Stomach (tissue), 9 donors: ENCODE data around the gene CCDC107. TPM values are rescaled to one million over a fixed set of nuclear protein-coding genes. Genes with fewer than 3 reads are reported as not detected.

Experiments
- DNase-seq, 2 donors: peaks; one replicate each; pipeline versions ENCODE4 v3.0.0 to v3.0.0-alpha.2; 2013 to 2019
- H3K27ac ChIP-seq, 5 donors: fragments of 200-600 bp in 4 of 5; sonication (generic) in 4 of 5; one replicate each; pipeline ENCODE4 v1.5.1; 2013 to 2019; ENCODE audit warnings: mild to moderate bottlenecking in 1 of 5, moderate library complexity in 1 of 5
- H3K27me3 ChIP-seq, 3 donors: fragments of 200-600 bp; sonication (generic); one replicate each; pipeline ENCODE4 v1.5.1; 2017 to 2019; ENCODE audit warnings: mixed run types in 1 of 3
- H3K36me3 ChIP-seq, 4 donors: fragments of 200-600 bp; sonication (generic); 1 replicate in 3 of 4; 2 replicates in 1 of 4; pipeline ENCODE4 v1.5.1; 2016 to 2019
- H3K4me1 ChIP-seq, 4 donors: fragments of 200-600 bp; sonication (generic); one replicate each; pipeline ENCODE4 v1.5.1; 2016 to 2019
- H3K4me3 ChIP-seq, 4 donors: fragments of 200-600 bp; sonication (generic) in 3 of 4; one replicate each; pipeline ENCODE4 v1.5.1; 2016 to 2019; ENCODE audit warnings: mild to moderate bottlenecking in 1 of 4
- H3K9me3 ChIP-seq, 4 donors: fragments of 200-600 bp; sonication (generic); one replicate each; pipeline ENCODE4 v1.5.1; 2016 to 2019
- EP300 ChIP-seq: sonication (generic); formaldehyde crosslinking; IDR thresholded peaks from one replicate; pipeline ENCODE4 v1.6.1; 2017; ENCODE audit warnings: antibody characterized with exemption
- POLR2A ChIP-seq, 4 donors: fragments of 450-650 bp; IDR thresholded peaks; one replicate each; pipeline ENCODE4 v1.6.1; 2016; ENCODE audit warnings: antibody characterized with exemption in 4 of 4, control low read depth in 2 of 4, mild to moderate bottlenecking in 1 of 4, moderate library complexity in 1 of 4
- POLR2AphosphoS5 ChIP-seq, 3 donors: sonication (generic); formaldehyde crosslinking; IDR thresholded peaks; one replicate each; pipeline ENCODE4 v1.6.1; 2016; ENCODE audit warnings: antibody characterized with exemption in 3 of 3
- WGBS, 5 donors: extraction: QIAGEN DNeasy Blood & Tissue Kit in 3 of 5; methylation state at CpG; one replicate each; pipeline versions ENCODE4 v1.1.5 to v1.1.7; 2013 to 2018; 5-methylcytosine and 5-hydroxymethylcytosine counted together
- intact Hi-C: fragments of 100-400 bp; cut with DNase I; formaldehyde crosslinking; loops from one replicate; pipeline ENCODE4 v1.15.1; 2023; ENCODE audit warnings: low total_unique reads
- polyA plus RNA-seq, 3 donors: library from polyadenylated mRNA; stranded (reverse); fragments of 200-250 nt; gene quantifications; one replicate each; pipeline ENCODE4 v1.2.3, GENCODE V29; 2013
- total RNA-seq, 5 donors: library from RNA; depleted of rRNA; stranded (reverse); fragments of >200 nt; gene quantifications; one replicate each; pipeline versions ENCODE4 v1.1.0 to v1.2.3, GENCODE V29; 2014 to 2016
- TF ChIP-seq, protein P1 (sequence below), 7 experiments: fragments of 450-650 bp in 4 of 7; fragments of 200-600 bp in 3 of 7; sonication (generic) in 3 of 7; IDR thresholded peaks; one replicate each; pipeline ENCODE4 v1.5.1; 2016 to 2019; ENCODE audit warnings: antibody characterized with exemption in 7 of 7, control low read depth in 2 of 7, mild to moderate bottlenecking in 1 of 7
- donor health status: healthy with polysubstance abuse.
- donor health status: Bipolar disorder and iron deficiency.
- donor health status: healthy.

The CCDC107 gene
- total and polyA plus RNA-seq, 8 donors, result 15.6 to 104 (median 44.3) TPM

DNA sequence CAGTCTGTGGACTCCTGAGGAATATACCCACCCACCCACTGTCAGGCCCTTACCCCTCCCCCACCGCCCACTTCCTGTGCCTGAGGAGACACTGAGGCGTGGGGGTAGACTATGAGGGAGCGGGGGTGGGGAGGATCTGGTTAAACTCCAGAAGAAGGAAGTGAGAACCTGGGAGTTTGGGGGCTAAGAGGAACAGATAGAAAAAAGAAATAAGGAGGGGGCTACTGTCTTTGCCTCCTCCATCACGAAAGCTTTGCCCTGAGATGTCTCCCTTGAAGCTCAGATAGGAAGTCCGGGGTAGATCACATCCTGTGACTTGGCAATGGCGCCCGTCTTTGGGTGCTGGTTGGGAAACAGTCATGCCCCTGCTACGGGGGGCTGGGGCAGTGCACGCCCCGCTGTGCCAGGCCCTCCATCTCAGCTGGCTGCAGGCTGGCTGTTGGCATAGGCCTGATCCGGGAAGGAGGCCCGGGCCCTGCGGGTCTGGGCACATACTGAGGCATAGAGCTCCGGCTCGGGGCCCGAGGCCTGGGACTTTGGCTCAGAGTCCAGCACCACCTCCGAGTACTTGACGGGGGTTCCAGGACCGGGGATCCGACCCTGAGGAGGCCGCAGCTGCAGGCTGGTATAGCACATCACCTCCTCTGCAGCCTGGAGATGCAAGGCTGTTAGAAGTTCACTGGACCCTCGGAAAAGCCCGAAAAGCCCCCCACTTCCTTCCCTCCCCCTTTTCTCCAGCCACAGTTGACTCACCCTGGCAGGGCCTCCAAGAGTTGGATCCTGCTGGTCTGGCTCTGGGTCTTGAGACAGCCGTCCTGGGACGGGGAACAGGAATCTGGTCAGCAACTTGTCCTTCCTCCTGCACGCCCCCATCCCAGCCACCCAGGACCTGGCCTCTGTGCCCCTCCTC, 8.4 kb upstream of the CCDC107 start:
- no peaks in the 10 kb centered on the region for H3K27me3 ChIP-seq
- peak overlapping the region; percentile 30 to 63 (median 45) for H3K27ac ChIP-seq
- intact Hi-C loops, result no loop called here
- peak in 1 of 2 donors; percentile 41 for DNase-seq
- H3K9me3 ChIP-seq, result no peaks in the 10 kb centered on the region
- peak overlapping the region; percentile 20 to 39 (median 27) for H3K4me3 ChIP-seq
- H3K4me1 ChIP-seq, result peaks cover 18 to 64% (median 26%) of the 10 kb centered on the region in 4 donors
- 65 to 77% (median 73%) methylated on average over 15 to 26 of the region's 26 CpGs for WGBS, 5 donors
- H3K36me3 ChIP-seq, result no peaks in the 10 kb centered on the region
- TF ChIP-seq EP300 (no peak), POLR2AphosphoS5 (IDR thresholded peaks at IDR 0.05) (no peak), POLR2A (IDR thresholded peaks at IDR 0.05) (no peak)
- TF ChIP-seq, protein P1, sequence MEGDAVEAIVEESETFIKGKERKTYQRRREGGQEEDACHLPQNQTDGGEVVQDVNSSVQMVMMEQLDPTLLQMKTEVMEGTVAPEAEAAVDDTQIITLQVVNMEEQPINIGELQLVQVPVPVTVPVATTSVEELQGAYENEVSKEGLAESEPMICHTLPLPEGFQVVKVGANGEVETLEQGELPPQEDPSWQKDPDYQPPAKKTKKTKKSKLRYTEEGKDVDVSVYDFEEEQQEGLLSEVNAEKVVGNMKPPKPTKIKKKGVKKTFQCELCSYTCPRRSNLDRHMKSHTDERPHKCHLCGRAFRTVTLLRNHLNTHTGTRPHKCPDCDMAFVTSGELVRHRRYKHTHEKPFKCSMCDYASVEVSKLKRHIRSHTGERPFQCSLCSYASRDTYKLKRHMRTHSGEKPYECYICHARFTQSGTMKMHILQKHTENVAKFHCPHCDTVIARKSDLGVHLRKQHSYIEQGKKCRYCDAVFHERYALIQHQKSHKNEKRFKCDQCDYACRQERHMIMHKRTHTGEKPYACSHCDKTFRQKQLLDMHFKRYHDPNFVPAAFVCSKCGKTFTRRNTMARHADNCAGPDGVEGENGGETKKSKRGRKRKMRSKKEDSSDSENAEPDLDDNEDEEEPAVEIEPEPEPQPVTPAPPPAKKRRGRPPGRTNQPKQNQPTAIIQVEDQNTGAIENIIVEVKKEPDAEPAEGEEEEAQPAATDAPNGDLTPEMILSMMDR (IDR thresholded peaks at IDR 0.05), result no peak

DNA sequence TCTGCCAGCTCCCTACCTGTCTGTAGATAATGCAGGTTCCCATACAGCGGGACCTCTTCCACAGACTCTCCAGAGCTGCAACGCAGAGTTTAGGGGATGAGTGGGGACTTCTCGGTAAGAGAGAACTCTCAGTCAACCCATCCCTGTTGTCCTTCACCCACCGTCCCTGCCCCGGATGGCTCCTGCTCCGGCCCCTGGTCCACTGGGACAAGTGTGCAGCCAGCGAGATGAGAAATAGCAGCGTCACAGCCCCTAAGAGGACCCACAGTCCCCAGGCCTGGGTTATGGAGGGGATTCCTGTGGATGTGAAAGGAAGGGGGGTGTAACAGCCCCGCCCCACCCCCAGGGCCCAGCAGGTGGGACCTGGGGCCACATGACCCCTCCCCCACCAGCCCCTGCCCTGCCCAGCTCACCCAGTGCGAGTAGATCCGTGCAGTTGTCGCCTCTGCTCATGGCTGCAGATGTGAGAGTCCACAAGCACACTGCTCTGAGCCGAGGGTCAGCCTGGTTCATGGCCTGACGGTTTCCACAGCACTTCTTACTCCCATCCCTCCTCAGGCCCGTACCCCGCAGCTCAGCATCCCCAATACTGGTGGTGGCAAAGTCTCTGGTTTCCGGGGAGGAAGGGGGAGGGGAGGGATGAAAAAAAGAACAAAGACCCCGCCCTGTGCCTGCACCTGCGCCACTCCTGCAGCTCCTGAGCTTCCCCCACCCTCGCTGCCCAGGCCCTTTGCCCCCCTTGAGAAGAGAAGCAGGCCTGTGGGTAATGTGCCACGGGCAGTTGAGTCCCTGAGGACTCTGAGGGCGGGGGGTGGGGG, 7.5 kb upstream of the CCDC107 start, which contains the start of gene SIT1:
Gene SIT1 (minus strand): TSS at position 591 of the 818 bp plus-strand sequence. CDS start 78 bp downstream, at position 513.
- intact Hi-C loops, result no loop called here
- peak in 1 of 2 donors; percentile 28 for DNase-seq

DNA sequence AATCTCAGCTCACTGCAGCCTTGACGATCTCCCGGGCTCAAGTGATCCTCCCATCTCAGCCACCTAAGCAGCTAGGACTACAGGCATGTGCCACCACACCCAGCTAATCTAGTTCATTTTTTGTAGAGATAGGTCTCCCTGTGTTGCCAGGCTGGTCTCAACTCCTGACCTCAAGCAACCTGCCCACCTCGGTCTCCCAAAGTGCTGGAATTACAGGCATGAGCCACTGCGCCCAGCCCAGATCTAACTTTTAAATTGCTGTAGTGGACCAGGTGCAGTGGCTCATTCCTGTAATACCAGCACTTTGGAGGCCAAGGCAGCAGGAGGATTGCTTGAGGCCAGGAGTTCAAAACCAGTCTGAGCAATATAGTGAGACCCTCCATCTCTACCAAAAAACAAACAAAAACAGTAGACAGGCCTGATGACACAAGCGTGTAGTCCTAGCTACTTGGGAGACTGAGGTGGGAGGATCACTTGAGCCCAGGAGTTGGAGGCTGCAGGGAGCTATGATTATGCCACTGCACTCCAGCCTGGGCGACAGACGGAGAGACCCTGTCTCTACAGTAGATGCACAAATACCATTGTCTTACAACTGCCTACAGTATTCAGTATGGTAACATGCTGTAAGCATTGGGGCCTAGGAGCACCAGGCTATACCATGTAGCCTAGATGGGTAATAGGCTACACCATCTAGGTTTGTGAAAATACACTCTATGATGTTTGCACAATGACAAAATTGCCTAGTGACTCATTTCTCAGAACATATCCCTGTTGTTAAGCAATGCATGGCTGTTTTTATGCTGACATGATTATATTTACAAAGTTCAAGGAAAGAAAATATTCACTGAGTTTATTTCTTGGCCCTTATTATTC, 5.9 kb upstream of the CCDC107 start:
- no peak overlapping the region for H3K4me3 ChIP-seq
- H3K4me1 ChIP-seq, result peaks cover 16 to 56% (median 22%) of the 10 kb centered on the region in 4 donors
- H3K27me3 ChIP-seq, result no peaks in the 10 kb centered on the region
- 58 to 74% (median 64%) methylated on average over 6 to 7 of the region's 7 CpGs for WGBS, 5 donors
- no peak for TF ChIP-seq POLR2A (IDR thresholded peaks at IDR 0.05)
- TF ChIP-seq EP300, result no peak
- TF ChIP-seq POLR2AphosphoS5 (IDR thresholded peaks at IDR 0.05), result peak in 2 of 3 donors; percentile 18 to 48
- H3K27ac ChIP-seq, result peak overlapping the region; percentile 45 to 78 (median 60)
- intact Hi-C loops, result no loop called here
- no peaks in the 10 kb centered on the region for H3K36me3 ChIP-seq
- peak in 1 of 2 donors; percentile 66 for DNase-seq
- no peaks in the 10 kb centered on the region for H3K9me3 ChIP-seq

More for the DNA sequence above, 7.5 kb upstream of the CCDC107 start, which contains the start of gene SIT1:
- H3K4me1 ChIP-seq, result peaks cover 17 to 59% (median 24%) of the 10 kb centered on the region in 4 donors
- no peaks in the 10 kb centered on the region for H3K27me3 ChIP-seq
- H3K36me3 ChIP-seq, result no peaks in the 10 kb centered on the region
- no peaks in the 10 kb centered on the region for H3K9me3 ChIP-seq
- peak within 1 kb of the TSS; percentile 36 to 63 (median 56) for H3K27ac ChIP-seq
- TF ChIP-seq EP300, result no peak
- no peak for TF ChIP-seq POLR2AphosphoS5 (IDR thresholded peaks at IDR 0.05)
- TF ChIP-seq, protein P1 (IDR thresholded peaks at IDR 0.05), result no peak
- no peak for TF ChIP-seq POLR2A (IDR thresholded peaks at IDR 0.05)
- peak within 1 kb of the TSS; percentile 20 to 39 (median 27) for H3K4me3 ChIP-seq
- 63 to 78% (median 73%) methylated on average over 15 to 22 of the region's 22 CpGs for WGBS, 5 donors

DNA sequence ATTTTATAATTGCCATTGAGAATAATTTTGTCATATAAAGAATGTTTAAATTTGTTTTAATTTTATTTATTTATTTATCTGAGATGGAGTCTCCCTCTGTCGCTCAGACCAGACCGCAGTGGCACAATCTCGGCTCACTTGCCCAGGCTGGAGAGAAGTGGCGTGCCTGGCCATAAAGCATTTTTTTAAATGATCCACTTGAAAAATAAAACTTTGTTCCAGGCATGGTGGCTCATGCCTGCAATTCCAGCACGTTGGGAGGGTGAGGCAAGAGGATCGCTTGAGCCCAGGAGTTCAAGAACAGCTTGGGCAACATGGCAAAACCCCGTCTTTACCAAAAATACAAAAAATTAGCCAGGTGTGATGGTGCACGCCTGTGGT, 5.3 kb upstream of the CCDC107 start:
- Histone ChIP-seq H3K9me3 (no peaks in the 10 kb centered on the region), H3K4me1 (peaks cover 17 to 54% (median 22%) of the 10 kb centered on the region in 4 donors), H3K27ac (peak overlapping the region in 4 of 5 donors; percentile 45 to 62 (median 58)), H3K4me3 (no peak overlapping the region), H3K27me3 (no peaks in the 10 kb centered on the region), H3K36me3 (no peaks in the 10 kb centered on the region)
- DNase-seq, result no peak
- 87 to 95% (median 93%) methylated on average over 8 of the region's 8 CpGs for WGBS, 5 donors
- intact Hi-C loops, result no loop called here
- TF ChIP-seq, protein P1 (IDR thresholded peaks at IDR 0.05), result no peak
- no peak for TF ChIP-seq POLR2A (IDR thresholded peaks at IDR 0.05)
- no peak for TF ChIP-seq EP300
- TF ChIP-seq POLR2AphosphoS5 (IDR thresholded peaks at IDR 0.05), result no peak
